KG1 (cell line): ENCODE data around the gene KCNH3.

Experiments used
- DNase-seq: peaks from one replicate; lab custom pipeline; 2025; lab: John Stamatoyannopoulos, UW

The KCNH3 gene

DNA sequence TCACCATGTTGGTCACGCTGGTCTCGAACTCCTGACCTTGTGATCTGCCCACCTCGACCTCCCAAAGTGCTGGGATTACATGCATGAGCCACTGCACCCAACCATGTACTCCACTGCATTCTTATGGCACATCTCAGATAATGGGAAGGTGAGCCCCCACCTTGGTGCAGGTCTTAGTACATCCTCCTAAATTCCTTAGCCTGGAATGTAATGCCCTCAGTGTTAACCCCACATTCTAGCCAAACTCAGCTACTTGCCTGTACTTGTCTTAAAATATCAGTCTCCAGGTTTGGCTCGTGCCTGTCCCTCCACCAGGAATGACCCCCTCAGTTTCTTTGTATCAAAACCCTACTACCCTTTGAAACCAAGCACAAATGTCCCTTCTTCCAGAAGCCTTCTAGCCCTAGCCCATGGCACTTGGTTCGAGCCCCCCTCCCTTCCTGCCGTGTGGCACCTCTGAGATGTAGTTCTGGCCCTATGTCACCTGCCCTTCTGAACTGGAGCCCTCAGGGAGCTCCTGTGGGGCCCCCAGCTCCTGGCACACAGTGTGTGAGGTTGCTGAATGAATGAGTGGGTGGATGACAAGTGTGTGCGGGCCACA lies 8.4 kb downstream of the KCNH3 start:
- no peak for DNase-seq

DNA sequence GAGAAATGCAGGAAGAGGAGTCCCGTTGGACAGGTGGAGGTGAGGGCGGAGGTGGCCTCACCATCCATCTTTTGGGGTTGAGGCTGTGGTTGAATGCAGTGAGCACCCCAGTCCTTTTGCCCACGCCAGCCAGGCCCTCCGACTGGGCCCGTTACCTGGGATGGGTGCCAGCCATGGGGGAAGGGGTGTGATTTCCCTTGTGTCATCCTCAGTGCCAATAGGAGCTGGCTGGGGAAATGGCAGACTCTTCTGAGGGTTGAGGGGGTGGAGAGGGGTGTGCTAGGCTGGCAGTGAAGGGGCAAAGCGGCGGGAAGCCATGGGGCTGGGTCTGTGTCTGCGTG lies 9.6 kb downstream of the KCNH3 start:
- DNase-seq = no peak

DNA sequence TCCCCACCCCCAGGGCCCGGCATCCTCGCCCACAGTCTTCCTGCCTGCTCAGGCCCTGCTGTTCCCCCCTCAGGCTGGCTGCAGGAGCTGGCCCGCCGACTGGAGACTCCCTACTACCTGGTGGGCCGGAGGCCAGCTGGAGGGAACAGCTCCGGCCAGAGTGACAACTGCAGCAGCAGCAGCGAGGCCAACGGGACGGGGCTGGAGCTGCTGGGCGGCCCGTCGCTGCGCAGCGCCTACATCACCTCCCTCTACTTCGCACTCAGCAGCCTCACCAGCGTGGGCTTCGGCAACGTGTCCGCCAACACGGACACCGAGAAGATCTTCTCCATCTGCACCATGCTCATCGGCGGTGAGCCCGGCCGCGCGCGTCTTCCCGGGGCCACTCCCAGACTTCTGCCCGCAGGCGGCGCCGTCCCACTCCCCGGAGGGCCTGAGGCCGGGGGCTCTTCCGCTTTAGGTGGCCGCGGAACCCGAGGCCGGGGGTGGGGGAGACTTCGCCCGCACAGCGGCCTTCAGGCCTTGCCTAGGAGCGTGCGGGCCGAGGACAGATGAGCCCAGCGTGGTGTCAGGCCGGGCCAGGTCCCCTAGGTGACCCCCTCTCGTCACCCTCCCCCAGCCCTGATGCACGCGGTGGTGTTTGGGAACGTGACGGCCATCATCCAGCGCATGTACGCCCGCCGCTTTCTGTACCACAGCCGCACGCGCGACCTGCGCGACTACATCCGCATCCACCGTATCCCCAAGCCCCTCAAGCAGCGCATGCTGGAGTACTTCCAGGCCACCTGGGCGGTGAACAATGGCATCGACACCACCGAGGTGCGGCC lies 10.2 kb downstream of the KCNH3 start:
- DNase-seq = no peak

DNA sequence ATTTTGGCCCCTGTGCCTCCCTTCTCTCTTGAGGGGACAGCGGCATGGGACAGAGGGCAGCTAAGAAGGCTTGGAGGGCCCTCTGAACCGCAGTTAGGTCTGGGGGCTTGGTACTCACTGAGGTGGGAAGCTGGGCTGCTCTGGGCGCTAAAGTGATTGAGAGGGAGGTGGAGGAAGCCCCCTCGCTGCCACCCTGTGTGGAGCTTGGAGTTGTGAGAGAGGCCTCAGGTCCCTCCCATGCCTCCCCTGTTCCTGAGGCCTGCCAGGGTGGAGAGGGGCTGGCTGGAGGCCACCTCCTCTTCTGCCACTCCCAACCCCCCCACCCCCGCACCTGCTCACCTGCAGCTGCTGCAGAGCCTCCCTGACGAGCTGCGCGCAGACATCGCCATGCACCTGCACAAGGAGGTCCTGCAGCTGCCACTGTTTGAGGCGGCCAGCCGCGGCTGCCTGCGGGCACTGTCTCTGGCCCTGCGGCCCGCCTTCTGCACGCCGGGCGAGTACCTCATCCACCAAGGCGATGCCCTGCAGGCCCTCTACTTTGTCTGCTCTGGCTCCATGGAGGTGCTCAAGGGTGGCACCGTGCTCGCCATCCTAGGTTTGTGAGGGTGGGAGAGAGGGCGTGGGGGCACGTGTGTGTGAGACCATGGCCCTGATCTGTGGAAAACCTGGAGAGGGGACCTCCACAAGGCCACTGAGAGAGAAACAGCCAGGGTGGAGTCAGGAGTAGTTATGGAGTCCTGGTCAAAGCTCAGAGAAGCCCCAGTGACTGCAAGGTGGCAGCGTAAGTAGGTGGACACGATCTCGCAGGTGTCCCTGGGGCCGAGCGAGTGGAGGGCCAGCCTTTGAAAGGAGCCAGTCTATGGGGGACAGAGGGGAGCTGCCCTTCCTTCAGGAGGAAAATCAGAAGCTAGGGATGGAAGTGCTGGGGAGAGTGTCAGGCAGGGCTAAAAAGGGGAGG lies 11.2 kb downstream of the KCNH3 start:
- DNase-seq = no peak

DNA sequence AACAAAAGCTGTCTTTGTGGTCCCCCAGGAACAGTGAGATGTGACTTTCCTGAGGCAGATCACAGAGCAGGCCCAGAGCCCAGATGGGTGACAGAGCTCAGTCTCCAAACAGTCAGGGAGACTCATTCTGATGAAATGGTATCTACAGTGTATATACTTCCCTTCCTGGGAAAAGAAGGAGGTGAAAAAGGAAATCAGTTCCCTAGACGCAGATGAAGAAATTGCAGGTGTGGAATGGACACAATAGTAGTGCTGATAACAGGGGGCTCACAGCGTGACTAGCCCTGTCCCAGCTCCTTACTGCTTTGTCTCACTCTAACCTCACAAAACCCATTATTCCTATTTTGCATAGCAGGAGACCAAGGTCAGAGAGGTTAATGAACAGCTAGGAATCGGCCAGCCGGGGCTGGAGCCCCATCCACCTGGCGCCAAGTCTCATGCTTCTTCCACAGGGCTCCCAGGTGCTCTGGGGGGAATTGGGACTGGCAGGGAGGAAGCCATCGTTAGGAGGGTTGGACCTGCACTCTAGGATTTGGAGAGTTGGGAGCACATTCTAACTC lies 11.9 kb downstream of the KCNH3 start:
- DNase-seq = no peak

DNA sequence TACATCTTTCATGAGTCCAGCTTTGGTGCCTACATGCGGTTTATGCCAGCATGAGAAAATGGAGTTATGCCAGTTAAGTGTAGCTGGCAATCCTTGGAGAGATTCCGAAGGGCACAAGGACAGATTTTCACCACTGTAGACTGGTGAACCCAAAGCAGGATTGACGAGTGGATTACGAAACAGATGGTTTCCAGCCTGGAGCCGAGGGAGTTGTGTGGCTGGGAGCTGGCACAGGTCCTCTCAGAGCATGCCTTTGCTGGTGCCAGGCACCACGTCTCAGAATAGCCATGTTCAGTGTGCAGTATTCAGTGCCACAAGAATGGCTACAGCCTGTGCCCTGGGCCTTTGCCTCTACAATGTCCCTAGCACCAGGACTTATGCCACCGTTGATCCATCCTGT lies 13.2 kb downstream of the KCNH3 start:
- no peak for DNase-seq

DNA sequence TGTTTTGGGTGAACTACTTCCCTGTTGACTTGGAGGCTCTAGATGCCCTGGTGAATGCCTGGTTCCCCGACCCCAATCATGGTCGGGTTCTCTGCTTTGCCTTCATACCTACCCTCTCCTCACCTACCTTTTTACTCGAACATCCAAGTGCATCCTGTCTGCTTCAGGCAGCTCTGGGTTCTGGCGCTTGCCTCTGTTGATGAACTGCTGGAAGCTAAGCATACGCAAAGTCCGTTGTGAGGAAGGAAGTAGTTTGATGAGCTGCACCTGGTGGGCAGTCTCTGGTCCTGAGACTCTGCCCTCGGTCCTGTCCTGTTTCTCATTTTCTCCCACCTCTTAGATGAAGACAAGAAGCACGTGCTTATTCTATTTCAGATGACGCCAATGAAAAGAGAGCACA lies 13.6 kb downstream of the KCNH3 start:
- no peak for DNase-seq

DNA sequence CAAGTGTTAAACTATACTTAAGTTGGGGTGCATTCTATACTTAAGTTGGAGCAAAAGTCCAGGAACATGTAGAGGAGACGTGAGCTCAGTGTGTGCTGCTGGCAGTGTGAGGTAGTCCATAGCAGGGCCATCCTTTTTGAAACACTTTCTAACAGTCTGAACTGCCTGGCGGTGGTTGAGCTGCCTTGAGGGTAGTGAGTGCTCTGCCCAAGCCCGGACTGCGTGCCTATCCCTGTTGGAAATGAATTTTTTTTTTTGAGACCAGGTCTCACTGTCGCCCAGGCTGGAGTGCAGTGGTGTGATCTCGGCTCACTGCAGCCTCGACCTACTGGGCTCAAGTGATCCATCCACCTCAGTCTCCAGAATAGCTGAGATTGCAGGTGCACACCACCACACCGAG lies 14.1 kb downstream of the KCNH3 start:
- no peak for DNase-seq

DNA sequence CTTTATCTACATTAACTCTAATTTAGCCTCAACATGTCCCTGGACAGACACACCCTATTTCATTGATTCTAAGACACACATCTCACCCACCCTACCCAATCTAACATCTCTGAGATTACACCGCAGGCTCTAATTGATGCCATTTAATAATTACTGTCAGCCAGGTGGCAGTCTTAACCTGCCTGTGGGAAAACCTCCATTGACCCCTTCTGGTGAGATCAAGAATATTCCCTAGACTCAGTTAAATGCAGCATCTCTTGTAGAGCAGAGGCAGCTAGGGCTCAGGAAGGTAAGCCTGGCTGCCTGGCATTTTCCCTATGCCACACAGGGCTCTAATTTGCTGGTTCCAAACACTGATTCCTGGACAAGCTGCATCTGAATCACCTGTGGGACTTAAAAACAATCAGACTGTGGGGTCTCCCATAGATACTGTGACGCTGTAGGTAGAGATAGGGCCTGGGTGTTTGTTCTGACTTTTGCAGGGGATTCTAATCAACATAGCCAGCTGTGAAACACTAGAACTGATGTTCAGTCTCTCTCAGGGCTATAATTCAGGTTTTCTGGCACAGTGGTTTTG lies 14.8 kb downstream of the KCNH3 start:
- DNase-seq = no peak

DNA sequence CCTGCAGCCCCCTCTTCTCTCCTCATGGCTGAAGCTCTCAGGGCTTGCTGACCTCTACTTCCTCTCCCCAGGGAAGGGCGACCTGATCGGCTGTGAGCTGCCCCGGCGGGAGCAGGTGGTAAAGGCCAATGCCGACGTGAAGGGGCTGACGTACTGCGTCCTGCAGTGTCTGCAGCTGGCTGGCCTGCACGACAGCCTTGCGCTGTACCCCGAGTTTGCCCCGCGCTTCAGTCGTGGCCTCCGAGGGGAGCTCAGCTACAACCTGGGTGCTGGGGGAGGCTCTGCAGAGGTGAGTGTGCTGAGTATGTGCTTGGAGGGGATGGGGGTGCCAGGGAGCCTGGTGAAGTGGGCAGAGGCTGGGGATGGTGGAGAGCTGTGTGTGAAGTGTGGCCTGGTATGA lies 15.4 kb downstream of the KCNH3 start:
- DNase-seq = no peak

DNA sequence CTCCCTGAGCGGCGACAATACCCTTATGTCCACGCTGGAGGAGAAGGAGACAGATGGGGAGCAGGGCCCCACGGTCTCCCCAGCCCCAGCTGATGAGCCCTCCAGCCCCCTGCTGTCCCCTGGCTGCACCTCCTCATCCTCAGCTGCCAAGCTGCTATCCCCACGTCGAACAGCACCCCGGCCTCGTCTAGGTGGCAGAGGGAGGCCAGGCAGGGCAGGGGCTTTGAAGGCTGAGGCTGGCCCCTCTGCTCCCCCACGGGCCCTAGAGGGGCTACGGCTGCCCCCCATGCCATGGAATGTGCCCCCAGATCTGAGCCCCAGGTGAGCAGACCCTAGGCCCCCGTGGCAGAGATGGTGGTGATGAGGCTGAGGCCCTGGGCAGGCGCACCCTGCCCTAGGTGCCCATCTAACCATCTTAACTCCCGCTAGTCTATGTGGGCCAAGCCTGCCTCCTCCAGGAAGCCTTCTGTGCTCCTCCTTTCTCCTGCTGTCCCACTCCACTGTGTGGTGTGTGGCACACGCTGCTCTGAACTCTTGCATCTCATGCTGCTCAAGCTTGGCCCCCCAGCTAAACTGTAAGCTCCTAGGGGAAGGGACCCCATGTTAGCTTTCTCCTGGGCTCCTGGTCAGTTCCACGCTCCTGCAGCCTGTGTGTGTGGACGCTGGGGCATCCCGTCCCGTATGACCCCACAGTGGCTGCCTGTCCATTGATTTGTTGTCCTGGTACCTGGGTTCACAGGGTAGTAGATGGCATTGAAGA lies 17.0 kb downstream of the KCNH3 start:
- DNase-seq = no peak

DNA sequence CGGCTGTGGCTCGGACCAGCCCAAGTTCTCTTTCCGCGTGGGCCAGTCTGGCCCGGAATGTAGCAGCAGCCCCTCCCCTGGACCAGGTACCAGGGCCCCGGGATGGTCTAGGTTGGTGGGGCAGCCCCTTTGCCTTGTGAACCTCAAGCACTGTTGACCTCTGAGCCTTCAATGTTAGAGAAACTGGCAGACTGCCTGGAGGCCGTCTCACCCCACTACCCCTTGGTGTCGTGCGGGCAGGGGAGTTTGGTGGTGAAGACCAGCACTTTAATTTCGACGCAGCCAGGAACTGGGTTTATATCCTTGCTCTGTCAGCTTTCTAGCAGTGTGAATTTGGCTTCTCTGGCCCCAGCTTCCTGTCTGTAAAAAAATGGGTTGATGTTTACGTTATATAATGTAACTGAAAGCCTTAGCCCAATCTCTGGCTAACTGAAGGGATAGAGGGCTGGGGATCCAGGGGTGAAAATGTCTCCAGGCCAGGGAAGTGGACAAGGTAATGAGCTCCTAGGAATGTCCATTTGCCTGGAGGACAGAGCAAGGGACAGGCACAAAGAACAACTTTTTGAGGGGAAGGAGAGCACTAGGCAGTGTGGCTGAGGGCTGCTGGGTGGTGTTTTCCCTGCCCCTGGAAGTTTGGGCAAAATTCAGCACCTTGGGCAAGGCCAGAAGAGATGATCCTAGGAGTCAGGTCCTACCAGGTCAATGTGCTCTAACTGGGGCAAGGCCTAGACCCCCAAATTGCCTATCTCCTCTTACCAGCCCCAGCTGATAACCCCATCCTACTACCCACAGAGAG lies 17.8 kb downstream of the KCNH3 start:
- no peak for DNase-seq

DNA sequence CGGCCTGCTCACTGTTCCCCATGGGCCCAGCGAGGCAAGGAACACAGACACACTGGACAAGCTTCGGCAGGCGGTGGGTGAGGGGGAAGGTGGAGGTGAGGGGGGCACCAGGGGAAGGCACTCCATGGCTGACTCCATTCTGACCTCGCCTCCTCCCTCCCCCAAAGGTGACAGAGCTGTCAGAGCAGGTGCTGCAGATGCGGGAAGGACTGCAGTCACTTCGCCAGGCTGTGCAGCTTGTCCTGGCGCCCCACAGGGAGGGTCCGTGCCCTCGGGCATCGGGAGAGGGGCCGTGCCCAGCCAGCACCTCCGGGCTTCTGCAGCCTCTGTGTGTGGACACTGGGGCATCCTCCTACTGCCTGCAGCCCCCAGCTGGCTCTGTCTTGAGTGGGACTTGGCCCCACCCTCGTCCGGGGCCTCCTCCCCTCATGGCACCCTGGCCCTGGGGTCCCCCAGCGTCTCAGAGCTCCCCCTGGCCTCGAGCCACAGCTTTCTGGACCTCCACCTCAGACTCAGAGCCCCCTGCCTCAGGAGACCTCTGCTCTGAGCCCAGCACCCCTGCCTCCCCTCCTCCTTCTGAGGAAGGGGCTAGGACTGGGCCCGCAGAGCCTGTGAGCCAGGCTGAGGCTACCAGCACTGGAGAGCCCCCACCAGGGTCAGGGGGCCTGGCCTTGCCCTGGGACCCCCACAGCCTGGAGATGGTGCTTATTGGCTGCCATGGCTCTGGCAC lies 18.5 kb downstream of the KCNH3 start:
- no peak for DNase-seq

DNA sequence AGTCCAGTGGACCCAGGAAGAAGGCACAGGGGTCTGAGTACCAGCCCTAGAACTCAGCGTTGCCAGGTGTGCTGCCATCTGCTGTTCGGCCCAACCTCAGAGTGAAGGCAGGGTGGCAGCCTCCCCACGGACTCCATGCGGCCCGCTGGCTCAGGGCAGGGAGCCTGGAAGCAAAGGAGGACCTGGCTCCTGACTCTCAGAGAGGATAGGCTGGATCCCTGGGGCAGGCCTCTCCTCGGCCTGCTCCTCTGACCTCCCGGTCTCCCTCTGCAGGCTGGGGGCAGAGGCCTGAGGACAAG lies 19.0 kb downstream of the KCNH3 start:
- no peak for DNase-seq

DNA sequence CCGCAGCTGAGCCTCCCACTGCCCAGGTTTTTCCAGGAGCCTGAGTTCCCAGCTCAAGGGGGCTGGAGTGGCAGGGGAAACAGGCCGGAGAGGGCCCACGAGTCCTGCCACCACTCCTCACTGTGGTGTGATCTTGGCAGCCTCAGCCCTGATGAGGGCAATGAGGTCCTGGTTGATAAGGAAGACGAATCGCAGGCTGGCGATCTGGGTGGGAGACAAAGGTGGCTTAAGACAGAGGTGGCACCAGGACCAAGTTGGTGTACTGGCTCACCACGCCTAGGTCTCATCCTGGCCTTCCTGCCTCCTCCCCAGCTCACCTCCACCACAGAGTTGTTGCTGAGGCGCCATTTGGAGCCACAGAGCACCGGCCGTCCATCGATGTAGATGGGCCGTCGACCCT lies 19.7 kb downstream of the KCNH3 start:
- no peak for DNase-seq

DNA sequence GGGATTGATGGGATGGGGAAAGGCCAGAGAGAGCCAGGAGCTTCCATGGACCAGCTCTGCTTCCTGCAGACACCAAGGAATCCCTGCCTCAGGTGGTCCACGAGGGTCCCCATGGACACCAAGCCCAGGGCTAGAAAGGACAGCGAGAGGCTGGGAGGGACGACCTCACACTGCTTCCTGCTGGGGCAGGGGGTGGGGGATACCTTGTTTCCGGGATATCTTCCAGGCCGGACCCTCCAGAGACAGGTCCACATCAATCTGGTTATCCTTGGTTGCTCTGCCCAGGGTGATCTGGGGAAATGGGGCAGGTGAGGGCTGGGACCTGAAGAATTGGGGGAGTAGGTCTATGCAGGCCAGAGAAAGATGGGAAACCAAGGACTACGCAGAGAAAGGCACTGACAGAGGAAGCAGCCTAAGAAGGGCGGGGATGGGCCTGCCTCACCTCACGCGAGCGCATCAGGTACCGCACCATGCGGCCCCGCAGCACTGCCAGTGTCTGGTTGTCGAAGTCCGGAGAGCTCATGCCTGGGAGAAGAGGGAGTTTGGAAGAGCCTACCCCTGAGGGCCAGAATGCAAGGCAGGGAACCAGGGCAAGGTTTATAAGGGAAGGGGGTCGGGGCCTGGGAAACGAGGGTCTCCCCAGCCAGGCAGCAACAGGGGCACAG lies 20.3 kb downstream of the KCNH3 start:
- DNase-seq = no peak

DNA sequence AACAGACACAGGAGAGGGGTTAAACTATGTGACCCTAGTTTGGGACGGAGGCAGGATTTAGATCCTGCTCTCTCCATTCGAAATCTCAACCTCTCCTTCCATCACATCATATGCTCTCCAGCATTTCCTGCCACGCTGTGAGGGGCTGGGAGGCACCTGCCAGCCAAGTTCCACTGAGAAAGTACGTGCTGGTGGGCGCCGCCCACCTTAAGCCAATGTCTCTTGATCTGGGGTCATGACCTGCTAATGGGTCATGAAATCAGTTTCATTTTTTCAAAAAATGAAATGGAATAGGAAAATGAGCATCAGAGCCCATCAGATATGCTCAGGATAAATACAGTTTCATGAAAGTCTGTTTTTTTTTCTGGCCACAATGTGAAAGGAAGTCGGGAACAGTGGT lies 21.9 kb downstream of the KCNH3 start:
- no peak for DNase-seq

DNA sequence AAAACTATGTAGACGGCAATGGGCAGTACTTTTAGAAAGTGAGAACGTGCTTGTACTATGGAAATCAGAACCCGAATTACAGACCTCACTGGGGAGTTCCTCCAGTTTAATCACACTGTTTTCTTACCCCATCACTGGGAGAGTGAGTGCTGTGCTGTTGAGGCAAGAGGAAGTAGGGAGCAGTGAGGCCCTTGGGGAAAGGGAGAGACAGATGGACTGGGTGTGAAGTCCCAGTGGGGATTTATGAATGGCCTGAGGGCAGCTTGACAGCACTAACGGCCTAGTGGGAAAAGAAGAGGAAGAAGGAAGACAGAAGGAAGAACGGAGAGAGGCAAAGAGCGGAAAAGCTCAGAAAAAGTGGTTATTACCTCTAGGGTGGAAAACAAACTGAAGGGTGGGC lies 23.4 kb downstream of the KCNH3 start:
- DNase-seq = no peak

DNA sequence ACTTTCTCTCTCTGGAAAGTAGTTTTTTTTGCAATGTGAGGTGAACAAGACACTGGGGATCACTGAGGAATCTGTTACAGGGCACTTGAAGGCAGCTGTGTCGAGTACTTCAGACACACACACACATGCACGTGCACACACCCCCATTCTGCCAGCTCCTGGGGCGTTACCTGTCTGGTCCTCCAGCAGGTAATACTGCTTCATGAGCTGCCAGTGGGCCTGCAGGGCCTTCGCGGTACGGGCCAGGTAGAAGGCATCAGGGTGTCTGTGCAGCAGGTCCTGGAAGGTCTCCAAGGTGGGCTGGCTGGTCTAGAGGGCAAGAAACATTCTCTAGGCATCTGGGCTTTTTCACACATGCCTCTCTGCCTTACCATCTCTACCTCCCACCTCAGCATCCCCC lies 24.0 kb downstream of the KCNH3 start:
- no peak for DNase-seq
